A549 (cell line): ENCODE results near the gene HBS1L. TPM values are rescaled to one million over a fixed set of nuclear protein-coding genes. Genes with fewer than 3 reads are reported as not detected.

ENCODE experiments used
- ATAC-seq, 2 experiments: fragments of 200-7000 bp in 1 of 2; fragments of >200 bp in 1 of 2; cut with Nextera tagmentation in 1 of 2; cut with Tn5 transposase in 1 of 2; 3 replicates each; pipeline versions ENCODE4 v1.8.0 to v1.9.1; 2018 to 2020; ENCODE audit warnings: mild to moderate bottlenecking in 1 of 2, moderate library complexity in 1 of 2
- CTCF ChIA-PET: fragments of 300-600 bp; sonication (Branson Sonifier 250); formaldehyde crosslinking; extraction: SDS; loops from one replicate; lab custom pipeline; 2021; ENCODE audit warnings: antibody characterized with exemption, inconsistent platforms; lab: Yijun Ruan, JAX
- POLR2A ChIA-PET: fragments of 350-600 bp; formaldehyde crosslinking; extraction: SDS; loops from one replicate; lab custom pipeline; 2021; ENCODE audit warnings: antibody characterized with exemption, inconsistent platforms; lab: Yijun Ruan, JAX
- DNase-seq, 2 experiments: peaks; one replicate each; pipeline versions ENCODE4 v3.0.0 to v3.0.0-alpha.2; 2011 to 2016; ENCODE audit warnings: low read depth in 1 of 2, low spot score in 1 of 2
- FAIRE-seq: peaks from 2 replicates; lab custom pipeline; 2011; peaks lifted over from hg19 to GRCh38; lab: Jason Lieb, UNC
- H3K27ac ChIP-seq, 2 experiments: fragments of >200 bp; sonication (Bioruptor Twin); formaldehyde crosslinking; 3 replicates each; pipeline ENCODE4 v1.5.1; 2016 to 2017
- H3K4me1 ChIP-seq: fragments of >200 bp; sonication (Bioruptor Twin); formaldehyde crosslinking; 3 replicates; pipeline ENCODE4 v1.6.1; 2016
- H3K4me2 ChIP-seq: fragments of >200 bp; sonication (Bioruptor Twin); formaldehyde crosslinking; 3 replicates; pipeline ENCODE4 v1.6.1; 2016
- H3K4me3 ChIP-seq: fragments of >200 bp; sonication (Bioruptor Twin); formaldehyde crosslinking; 3 replicates; pipeline ENCODE4 v1.5.1; 2016
- H3K9me3 ChIP-seq: fragments of >200 bp; sonication (Bioruptor Twin); formaldehyde crosslinking; 3 replicates; pipeline ENCODE4 v1.6.1; 2016
- ATOH8 ChIP-seq: fragments of 250-450 bp; sonication (Bioruptor Pico); IDR thresholded peaks from 2 replicates; pipeline ENCODE4 v1.5.0; 2020; ENCODE audit warnings: low read depth, mild to moderate bottlenecking, moderate library complexity
- CBX8 ChIP-seq: fragments of 200-600 bp; sonication (generic); IDR thresholded peaks from 2 replicates; pipeline ENCODE4 v1.6.1; 2016
- CEBPB ChIP-seq, 2 experiments: fragments of >200 bp in 1 of 2; sonication (Bioruptor Twin) in 1 of 2; formaldehyde crosslinking in 1 of 2; IDR thresholded peaks; 2 replicates each; pipeline ENCODE4 v1.6.1; 2012 to 2016
- ELK1 ChIP-seq: fragments of 150-350 bp; IDR thresholded peaks from 2 replicates; pipeline ENCODE4 v1.6.1; 2014; ENCODE audit warnings: low read depth, mild to moderate bottlenecking, low read length
- FOXS1 ChIP-seq: fragments of 250-450 bp; sonication (Bioruptor Pico); IDR thresholded peaks from 2 replicates; pipeline ENCODE4 v1.5.0; 2020; ENCODE audit warnings: mild to moderate bottlenecking, moderate library complexity
- HDAC2 ChIP-seq: fragments of 200-600 bp; sonication (generic); IDR thresholded peaks from 2 replicates; pipeline ENCODE4 v1.6.1; 2016
- HEYL ChIP-seq: fragments of 250-450 bp; sonication (Bioruptor Pico); IDR thresholded peaks from 2 replicates; pipeline ENCODE4 v1.8.0; 2021; ENCODE audit warnings: mild to moderate bottlenecking, moderate library complexity
- HMGXB4 ChIP-seq: fragments of 250-450 bp; sonication (Bioruptor Pico); IDR thresholded peaks from 2 replicates; pipeline ENCODE4 v1.5.0; 2021; ENCODE audit warnings: mild to moderate bottlenecking, moderate library complexity, borderline replicate concordance
- HOXB13 ChIP-seq: fragments of 250-450 bp; sonication (Bioruptor Pico); IDR thresholded peaks from 2 replicates; pipeline ENCODE4 v1.5.0; 2020; ENCODE audit warnings: low read depth, mild to moderate bottlenecking, moderate library complexity
- KDM1A ChIP-seq: fragments of 200-600 bp; sonication (generic); IDR thresholded peaks from 2 replicates; pipeline ENCODE4 v1.6.1; 2016; ENCODE audit warnings: low read depth, mild to moderate bottlenecking
- KDM5A ChIP-seq: fragments of 200-600 bp; sonication (generic); IDR thresholded peaks from 2 replicates; pipeline ENCODE4 v1.6.1; 2016; ENCODE audit warnings: antibody characterized with exemption, mild to moderate bottlenecking
- MAX ChIP-seq: IDR thresholded peaks from 2 replicates; pipeline ENCODE4 v1.6.1; 2012
- MAZ ChIP-seq: fragments of 150-350 bp; IDR thresholded peaks from 2 replicates; pipeline ENCODE4 v1.6.1; 2014; ENCODE audit warnings: antibody characterized with exemption, low read depth, low read length, borderline replicate concordance
- MYC ChIP-seq: IDR thresholded peaks from 2 replicates; pipeline ENCODE4 v1.6.1; 2012; ENCODE audit warnings: mild to moderate bottlenecking, inconsistent platforms, low read length, improper control_type of control experiment, borderline replicate concordance
- NFE2L2 ChIP-seq: fragments of 150-350 bp; conservative IDR thresholded peaks from 2 replicates; pipeline ENCODE4 v1.6.1; 2014; ENCODE audit warnings: low read length
- RAD21 ChIP-seq, 2 experiments: fragments of >200 bp in 1 of 2; sonication (Bioruptor Twin) in 1 of 2; formaldehyde crosslinking in 1 of 2; IDR thresholded peaks in 1 of 2; conservative IDR thresholded peaks in 1 of 2; 2 replicates in 1 of 2; 3 replicates in 1 of 2; pipeline ENCODE4 v1.6.1; 2012 to 2018; ENCODE audit warnings: inconsistent platforms in 1 of 2
- REST ChIP-seq: fragments of 200-600 bp; sonication (generic); IDR thresholded peaks from 2 replicates; pipeline ENCODE4 v1.6.1; 2016; ENCODE audit warnings: antibody characterized with exemption, mild to moderate bottlenecking, moderate library complexity
- TP53 ChIP-seq: fragments of 250-450 bp; sonication (Bioruptor Pico); IDR thresholded peaks from 2 replicates; pipeline ENCODE4 v1.5.0; 2021; ENCODE audit warnings: mild to moderate bottlenecking, moderate library complexity
- ZFP36 ChIP-seq: fragments of 450-650 bp; IDR thresholded peaks from 2 replicates; pipeline ENCODE4 v1.6.1; 2014; ENCODE audit warnings: borderline replicate concordance; ENCODE audit not compliant: partially characterized antibody
- WGBS: methylation state at CpG from one replicate; pipeline ENCODE4 v1.1.6; 2017; ENCODE audit errors: missing lambda C conversion rate; 5-methylcytosine and 5-hydroxymethylcytosine counted together
- polyA plus RNA-seq, 4 experiments: library from polyadenylated mRNA; depleted of rRNA in 3 of 4; stranded (reverse); fragments of >200 nt; fragmentation: RNase III in 1 of 4; extraction: RNeasy Plus Mini Kit Qiagen cat#74134 plus additional on column Dnase treatment in 1 of 4; gene quantifications; 2 replicates in 3 of 4; 3 replicates in 1 of 4; pipeline ENCODE4 v1.2.3, GENCODE V29; 2011 to 2017

HBS1L gene
- polyA plus RNA-seq, 2 of the 4 experiments (the other 2 are of a cell fraction), result 41.5 to 61.7 TPM

GRCh38 chr6:134995536-134995935 is 59.1 kb downstream of the HBS1L start:
- DNase-seq (no peak), ATAC-seq (no peak), FAIRE-seq (no peak)
- TF ChIP-seq FOXS1 (CRISPR knock-in tag) (no peak), NFE2L2 (no peak), ATOH8 (CRISPR knock-in tag) (no peak), HOXB13 (CRISPR knock-in tag) (no peak), RAD21 (conservative IDR thresholded peaks at IDR 0.05 in 1 of 2, IDR thresholded peaks at IDR 0.05 in 1 of 2) (no peak), MYC (no peak), MAX (no peak), ZFP36 (no peak), TP53 (CRISPR knock-in tag) (no peak), HMGXB4 (no peak)
- CTCF ChIA-PET, result no interaction called here
- H3K4me2 ChIP-seq, result no peak overlapping the region
- POLR2A ChIA-PET, result no interaction called here
- WGBS, result 96% methylated on average over 1 of the region's 1 CpG
- no peak overlapping the region for H3K4me3 ChIP-seq
- H3K27ac ChIP-seq, result no peak overlapping the region
- H3K4me1 ChIP-seq, result no peaks in the 10 kb centered on the region
- H3K9me3 ChIP-seq, result no peaks in the 10 kb centered on the region

- H3K27ac ChIP-seq, result no peak overlapping the region
- H3K4me3 ChIP-seq, result no peak overlapping the region
- CTCF ChIA-PET, result no interaction called here
- no peak for DNase-seq
- no peaks in the 10 kb centered on the region for H3K4me1 ChIP-seq
- POLR2A ChIA-PET, result no interaction called here
- ATAC-seq, result no peak
- no peak for FAIRE-seq
- H3K4me2 ChIP-seq, result no peak overlapping the region
- no peak for TF ChIP-seq REST
- TF ChIP-seq HDAC2, result no peak
- no peak for TF ChIP-seq HEYL (CRISPR knock-in tag)
- TF ChIP-seq MAZ, result no peak
- no peak for TF ChIP-seq CBX8
- TF ChIP-seq RAD21 (conservative IDR thresholded peaks at IDR 0.05 in 1 of 2, IDR thresholded peaks at IDR 0.05 in 1 of 2), result no peak
- no peak for TF ChIP-seq ELK1
- no peak for TF ChIP-seq KDM5A
- TF ChIP-seq CEBPB (IDR thresholded peaks at IDR 0.05), result no peak
- TF ChIP-seq KDM1A, result no peak
- H3K9me3 ChIP-seq, result no peaks in the 10 kb centered on the region
These were observed 60.2 kb downstream of the HBS1L start for GRCh38 chr6:134994431-134994830.
